Psoas muscle (tissue), 8 donors: ENCODE data around the gene SLC15A5. TPM values are rescaled to one million over a fixed set of nuclear protein-coding genes. Genes with fewer than 3 reads are reported as not detected.

Experiments
- ATAC-seq, 4 donors: fragments of 200-7000 bp; cut with Tn5 transposase; one replicate each; pipeline ENCODE4 v1.9.1; 2020; ENCODE audit warnings: moderate library complexity in 3 of 4, mild to moderate bottlenecking in 2 of 4
- DNase-seq, 2 donors: peaks; one replicate each; pipeline ENCODE4 v3.0.0-alpha.2; 2020
- H3K27ac ChIP-seq: fragments of 200-600 bp; one replicate; pipeline ENCODE4 v1.8.0; 2022
- H3K27me3 ChIP-seq, 3 donors: fragments of 200-600 bp in 1 of 3; one replicate each; pipeline versions ENCODE4 v1.6.1 to v1.8.0; 2013 to 2022; ENCODE audit warnings: low read length in 2 of 3, mild to moderate bottlenecking in 2 of 3, moderate library complexity in 1 of 3; ENCODE audit not compliant: insufficient read depth in 3 of 3
- H3K36me3 ChIP-seq, 2 donors: fragments of 200-600 bp in 1 of 2; one replicate each; pipeline versions ENCODE4 v1.6.1 to v1.8.0; 2013 to 2022; ENCODE audit warnings: low read depth in 1 of 2, mild to moderate bottlenecking in 1 of 2, moderate library complexity in 1 of 2; ENCODE audit not compliant: insufficient read depth in 1 of 2
- H3K4me1 ChIP-seq: fragments of 200-600 bp; one replicate; pipeline ENCODE4 v1.8.0; 2022
- H3K4me3 ChIP-seq: fragments of 200-600 bp; one replicate; pipeline ENCODE4 v1.8.0; 2022; ENCODE audit warnings: mild to moderate bottlenecking
- H3K9me3 ChIP-seq: fragments of 200-600 bp; one replicate; pipeline ENCODE4 v1.8.0; 2022
- WGBS, 3 donors: extraction: QIAGEN DNeasy Blood & Tissue Kit; methylation state at CpG; one replicate each; pipeline versions ENCODE4 v1.1.6 to v1.1.7; 2013; 5-methylcytosine and 5-hydroxymethylcytosine counted together
- intact Hi-C, 2 donors: fragments of 100-400 bp; cut with DNase I; formaldehyde crosslinking; loops; one replicate each; pipeline versions ENCODE4 v1.11.0 to v1.14.2; 2022
- polyA plus RNA-seq, 3 donors: library from polyadenylated mRNA; stranded (reverse); fragments of 200-250 nt; gene quantifications; one replicate each; pipeline ENCODE4 v1.2.3, GENCODE V29; 2013
- total RNA-seq, 4 donors: library from RNA; stranded (reverse); fragmentation: NEBNext Ultra II Directional in 2 of 4; extraction: Animal tissue kit (Norgen Biotek cat#: 25700) in 2 of 4; gene quantifications; one replicate each; pipeline versions ENCODE4 v1.2.1 to v1.2.4, GENCODE V29; 2021 to 2023
- TF ChIP-seq, protein P1 (sequence below): fragments of 200-600 bp; IDR thresholded peaks from one replicate; pipeline ENCODE4 v1.8.0; 2022; ENCODE audit warnings: antibody characterized with exemption
- donor health status: healthy with polysubstance abuse.
- donor health status: DM: no; HTN: no; CAD: no; lungs with moderate emphysema.
- donor health status: Bipolar disorder and iron deficiency.
- donor health status: healthy.
- donor health status: DM: yes; HTN: yes; CAD: no.
- donor health status: DM: no; HTN: no; CAD: no.
- donor health status: DM: no; HTN: no; CAD: no.
- donor health status: DM: yes; HTN: yes; CAD: no.

Gene SLC15A5
- total and polyA plus RNA-seq, 7 donors: not detected

DNA sequence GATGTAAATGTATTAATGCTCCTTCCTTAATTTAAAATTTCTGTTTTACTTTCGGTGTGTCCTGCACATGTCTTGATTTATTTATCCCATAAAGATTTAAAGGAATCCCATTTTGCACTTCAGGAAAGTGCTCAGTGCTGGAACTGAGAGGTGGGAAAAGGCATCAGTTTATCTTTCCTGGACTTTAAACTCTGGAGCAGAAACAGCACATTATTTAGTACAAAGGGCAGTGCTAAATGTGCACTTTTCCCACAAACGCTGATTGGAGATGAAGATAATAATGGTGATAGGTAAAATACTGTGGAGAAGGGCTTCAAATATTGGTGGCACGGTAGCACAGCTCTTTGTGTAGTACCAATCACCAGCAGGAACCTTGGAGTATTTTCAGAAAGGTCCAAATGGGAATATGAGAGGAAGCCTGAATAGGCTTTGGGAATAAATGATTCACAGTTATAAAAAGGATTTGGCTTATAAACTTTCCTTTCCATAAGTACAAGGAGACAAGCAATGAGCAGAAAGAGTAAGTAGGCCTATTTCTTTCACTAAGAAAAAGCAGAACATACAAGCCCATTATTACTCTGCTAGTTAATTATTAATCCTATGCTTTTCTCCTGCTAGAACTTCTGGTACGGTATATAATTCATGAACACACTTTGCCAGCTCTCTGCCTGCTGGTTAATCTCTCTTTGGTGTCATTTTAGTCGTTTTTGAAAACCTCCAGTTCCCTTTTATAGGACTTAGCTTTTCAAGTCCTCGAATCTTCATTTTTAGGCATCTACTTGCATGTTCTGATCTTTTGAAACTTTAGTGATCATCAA lies 58.3 kb downstream of the SLC15A5 start:
- ATAC-seq: no peak
- Histone ChIP-seq H3K27ac (no peak overlapping the region), H3K9me3 (no peaks in the 10 kb centered on the region), H3K36me3 (no peaks in the 10 kb centered on the region), H3K4me1 (no peaks in the 10 kb centered on the region), H3K4me3 (no peak overlapping the region), H3K27me3 (peaks cover 0 to 2% (median 0%) of the 10 kb centered on the region in 3 donors)
- TF ChIP-seq, protein P1, sequence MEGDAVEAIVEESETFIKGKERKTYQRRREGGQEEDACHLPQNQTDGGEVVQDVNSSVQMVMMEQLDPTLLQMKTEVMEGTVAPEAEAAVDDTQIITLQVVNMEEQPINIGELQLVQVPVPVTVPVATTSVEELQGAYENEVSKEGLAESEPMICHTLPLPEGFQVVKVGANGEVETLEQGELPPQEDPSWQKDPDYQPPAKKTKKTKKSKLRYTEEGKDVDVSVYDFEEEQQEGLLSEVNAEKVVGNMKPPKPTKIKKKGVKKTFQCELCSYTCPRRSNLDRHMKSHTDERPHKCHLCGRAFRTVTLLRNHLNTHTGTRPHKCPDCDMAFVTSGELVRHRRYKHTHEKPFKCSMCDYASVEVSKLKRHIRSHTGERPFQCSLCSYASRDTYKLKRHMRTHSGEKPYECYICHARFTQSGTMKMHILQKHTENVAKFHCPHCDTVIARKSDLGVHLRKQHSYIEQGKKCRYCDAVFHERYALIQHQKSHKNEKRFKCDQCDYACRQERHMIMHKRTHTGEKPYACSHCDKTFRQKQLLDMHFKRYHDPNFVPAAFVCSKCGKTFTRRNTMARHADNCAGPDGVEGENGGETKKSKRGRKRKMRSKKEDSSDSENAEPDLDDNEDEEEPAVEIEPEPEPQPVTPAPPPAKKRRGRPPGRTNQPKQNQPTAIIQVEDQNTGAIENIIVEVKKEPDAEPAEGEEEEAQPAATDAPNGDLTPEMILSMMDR: no peak
- DNase-seq: no peak
- intact Hi-C loops: no loop called here
- 69 to 76% (median 73%) methylated on average over 6 of the region's 6 CpGs for WGBS, 3 donors

DNA sequence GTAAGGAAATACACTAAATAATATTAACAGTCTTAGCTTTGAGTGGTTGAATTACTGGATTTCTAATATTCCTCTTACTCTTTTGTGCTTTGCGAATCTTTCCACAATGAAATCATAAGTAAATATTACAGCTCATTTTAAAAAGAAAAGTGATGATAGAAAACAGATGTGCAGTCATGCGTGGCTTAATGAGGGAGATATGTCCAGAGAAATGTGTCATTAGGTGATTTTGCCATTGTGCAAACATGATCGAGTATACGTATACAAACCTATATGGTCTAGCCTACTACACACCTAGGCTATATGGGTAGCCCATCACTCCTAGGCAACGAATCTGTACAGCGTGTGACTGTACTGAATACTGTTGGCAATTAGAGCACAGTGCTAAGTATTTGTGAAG lies 59.3 kb downstream of the SLC15A5 start:
- Histone ChIP-seq H3K36me3 (no peaks in the 10 kb centered on the region), H3K4me1 (no peaks in the 10 kb centered on the region), H3K4me3 (no peak overlapping the region), H3K27me3 (peaks cover 0 to 2% (median 0%) of the 10 kb centered on the region in 3 donors), H3K27ac (no peak overlapping the region), H3K9me3 (no peaks in the 10 kb centered on the region)
- WGBS, 3 donors: 73 to 87% (median 77%) methylated on average over 6 of the region's 6 CpGs
- intact Hi-C loops: no loop called here
- no peak for DNase-seq
- TF ChIP-seq, protein P1: no peak
- ATAC-seq: no peak

DNA sequence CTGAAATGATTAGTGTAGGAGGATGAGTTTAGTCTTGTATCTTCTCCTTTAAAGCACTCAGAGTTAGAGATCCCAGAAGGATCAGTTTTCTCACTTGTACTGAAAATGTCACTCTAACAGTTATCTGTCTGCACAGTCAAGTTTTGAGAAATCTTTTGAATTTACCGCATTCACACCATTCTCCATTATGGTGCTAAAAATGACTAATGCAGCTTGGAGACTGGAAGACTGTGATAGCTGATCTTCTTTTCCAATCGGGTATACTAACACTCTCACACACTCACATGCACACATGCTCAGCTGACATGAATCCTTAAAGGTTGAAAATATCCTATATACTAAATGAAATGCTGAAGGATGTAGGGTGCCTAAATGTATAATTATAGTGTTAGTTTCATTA lies 65.8 kb downstream of the SLC15A5 start:
- DNase-seq (no peak), ATAC-seq (no peak)
- WGBS, 3 donors: 79 to 85% (median 82%) methylated on average over 2 of the region's 2 CpGs
- intact Hi-C loops: no loop called here
- H3K27me3 ChIP-seq: no peaks in the 10 kb centered on the region
- H3K27ac ChIP-seq: no peak overlapping the region
- H3K4me3 ChIP-seq: no peak overlapping the region
- TF ChIP-seq, protein P1: no peak
- H3K9me3 ChIP-seq: no peaks in the 10 kb centered on the region
- H3K36me3 ChIP-seq: no peaks in the 10 kb centered on the region
- H3K4me1 ChIP-seq: no peaks in the 10 kb centered on the region

DNA sequence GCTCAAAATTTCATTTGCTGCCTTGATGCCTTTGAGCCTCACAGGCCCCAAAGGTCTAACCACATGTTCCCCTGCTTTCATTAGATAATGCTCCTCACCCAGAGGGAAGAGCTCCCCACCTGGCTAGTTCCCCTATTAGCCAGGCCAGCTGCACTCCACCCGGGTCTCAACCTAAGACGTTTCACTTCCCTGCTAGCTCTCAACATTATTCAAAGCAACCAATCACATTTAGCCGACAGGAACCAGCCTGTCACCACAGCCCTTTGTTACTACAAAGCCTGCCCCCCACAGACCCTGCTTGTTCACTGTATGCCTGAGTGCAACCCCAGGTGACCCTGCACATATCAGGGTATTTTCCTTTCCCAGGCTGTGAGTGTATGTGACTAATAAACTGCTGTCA lies 78.6 kb downstream of the SLC15A5 start:
- intact Hi-C loops: no loop called here
- Histone ChIP-seq H3K9me3 (no peaks in the 10 kb centered on the region), H3K27me3 (no peaks in the 10 kb centered on the region), H3K4me3 (no peak overlapping the region), H3K36me3 (no peaks in the 10 kb centered on the region), H3K27ac (no peak overlapping the region), H3K4me1 (no peaks in the 10 kb centered on the region)
- DNase-seq (no peak), ATAC-seq (no peak)
- 37 to 42% (median 40%) methylated on average over 3 of the region's 3 CpGs for WGBS, 3 donors
- TF ChIP-seq, protein P1: no peak

DNA sequence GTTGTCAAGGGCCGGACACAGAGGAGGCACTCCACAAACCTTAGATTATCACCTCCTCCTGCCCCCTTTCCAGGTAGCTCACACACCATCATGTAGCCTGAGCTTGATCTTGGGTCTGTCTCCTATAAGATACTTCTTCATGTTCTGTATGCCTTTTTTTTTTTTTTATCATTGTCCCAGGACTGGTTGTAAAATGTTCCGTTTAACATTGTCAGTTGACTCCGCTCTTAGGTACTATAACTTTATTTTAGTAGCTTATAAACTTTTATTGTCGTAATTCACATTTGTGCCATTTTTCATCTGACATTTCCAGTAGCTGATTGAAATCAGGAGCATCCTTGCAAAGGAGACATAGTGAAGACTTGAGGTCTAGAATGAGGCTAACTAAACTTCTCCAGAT lies 79.9 kb downstream of the SLC15A5 start:
- WGBS, 3 donors: 62 to 92% (median 64%) methylated on average over 4 of the region's 4 CpGs
- intact Hi-C loops: no loop called here
- ATAC-seq: no peak

More for the DNA sequence above, 79.9 kb downstream of the SLC15A5 start:
- Histone ChIP-seq H3K27me3 (no peaks in the 10 kb centered on the region), H3K36me3 (no peaks in the 10 kb centered on the region), H3K9me3 (no peaks in the 10 kb centered on the region), H3K4me3 (no peak overlapping the region), H3K27ac (no peak overlapping the region), H3K4me1 (no peaks in the 10 kb centered on the region)
- TF ChIP-seq, protein P1: no peak
- DNase-seq: no peak
